Activated CD4-positive, alpha-beta T cell treated with anti-CD3 and anti-CD28 coated beads for 36 hours (primary cell): Measurements from ENCODE around the gene SNAPC2. TPM values are rescaled to one million over a fixed set of nuclear protein-coding genes. Genes with fewer than 3 reads are reported as not detected.

Experiments used
- ATAC-seq: fragments of 200-7000 bp; cut with Tn5 transposase; one replicate; pipeline ENCODE4 v1.10.0; 2021; ENCODE audit warnings: mild to moderate bottlenecking, moderate library complexity
- CTCF ChIA-PET: fragments of 350-600 bp; sonication (Branson Sonifier 250); formaldehyde crosslinking; loops from one replicate; lab custom pipeline; 2021; ENCODE audit warnings: antibody characterized with exemption; lab: Charles Lee
- POLR2A ChIA-PET: fragments of 350-600 bp; sonication (Branson Sonifier 250); formaldehyde crosslinking; loops from one replicate; lab custom pipeline; 2021; ENCODE audit warnings: antibody characterized with exemption, inconsistent platforms; lab: Charles Lee
- DNase-seq: peaks from one replicate; pipeline ENCODE4 v3.0.0-alpha.2; 2020
- H3K27ac Mint-ChIP-seq: one replicate; pipeline ENCODE4 v1.8.0; 2021; ENCODE audit warnings: mixed read lengths
- H3K27me3 Mint-ChIP-seq: one replicate; pipeline ENCODE4 v1.8.0; 2021; ENCODE audit warnings: mixed read lengths
- H3K36me3 Mint-ChIP-seq: one replicate; pipeline ENCODE4 v1.8.0; 2021; ENCODE audit warnings: low read depth, mixed read lengths
- H3K4me1 Mint-ChIP-seq: one replicate; pipeline ENCODE4 v1.8.0; 2021; ENCODE audit warnings: mixed read lengths
- H3K4me3 Mint-ChIP-seq: one replicate; pipeline ENCODE4 v1.8.0; 2021; ENCODE audit warnings: mild to moderate bottlenecking, moderate library complexity, mixed read lengths
- H3K9me3 Mint-ChIP-seq: one replicate; pipeline ENCODE4 v1.8.0; 2021; ENCODE audit warnings: low read depth, mixed read lengths
- intact Hi-C, 2 experiments: fragments of 100-400 bp; cut with DNase I in 1 of 2; cut with micrococcal nuclease in 1 of 2; formaldehyde crosslinking; loops; one replicate each; pipeline versions ENCODE4 v1.14.2 to v1.15.1; 2022 to 2024; cut with DNase I, micrococcal nuclease
- total RNA-seq, 2 experiments: library from RNA; stranded (reverse); gene quantifications; one replicate each; pipeline ENCODE4 v1.2.3, GENCODE V29; 2021

SNAPC2 gene
- total RNA-seq, 2 experiments from 2014 or later: 14.6 to 16.2 TPM

GRCh38 chr19:7961920-7962626 is 41.9 kb downstream of the SNAPC2 start:
- Mint-ChIP-seq H3K36me3 (peaks cover 16% of the 10 kb centered on the region), H3K4me3 (no peak overlapping the region), H3K4me1 (no peaks in the 10 kb centered on the region), H3K9me3 (no peaks in the 10 kb centered on the region), H3K27ac (no peak overlapping the region), H3K27me3 (no peaks in the 10 kb centered on the region)
- ChIA-PET CTCF (no interaction called here), POLR2A (no interaction called here)
- intact Hi-C loops: no loop called here
- DNase-seq (no peak), ATAC-seq (no peak)

DNA sequence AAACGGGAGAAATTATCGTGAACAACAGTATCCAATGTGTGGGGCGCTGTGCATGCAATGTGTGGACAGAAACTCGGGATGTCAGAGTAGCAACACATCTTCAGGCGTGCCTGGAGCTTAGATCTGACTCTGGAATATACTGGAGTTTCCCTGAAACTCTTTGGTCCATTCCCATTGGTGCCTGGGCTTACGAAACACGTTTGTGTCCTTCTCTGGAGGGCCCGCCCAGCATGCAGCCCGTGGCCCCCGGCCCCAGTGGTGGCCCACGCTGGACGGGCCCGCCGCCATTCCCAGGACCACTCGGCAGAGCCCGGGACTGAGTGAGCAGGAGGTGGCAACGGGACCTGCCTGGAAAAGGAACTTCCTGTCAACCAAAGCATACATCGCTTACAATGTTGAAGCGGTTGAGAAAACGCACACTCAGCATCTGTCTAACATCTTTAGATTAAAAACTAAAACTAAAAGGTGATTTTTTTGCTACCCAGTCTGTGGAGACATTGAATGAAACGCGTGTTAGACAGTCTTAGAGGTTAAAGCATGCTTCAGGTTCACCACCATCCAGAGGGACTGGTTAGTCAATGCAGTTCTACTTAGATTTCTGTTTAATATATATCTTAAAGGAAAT is 42.6 kb downstream of the SNAPC2 start:
- Mint-ChIP-seq H3K36me3 (peaks cover 22% of the 10 kb centered on the region), H3K27ac (no peak overlapping the region), H3K4me3 (no peak overlapping the region), H3K9me3 (no peaks in the 10 kb centered on the region), H3K27me3 (no peaks in the 10 kb centered on the region), H3K4me1 (no peaks in the 10 kb centered on the region)
- CTCF ChIA-PET: no interaction called here
- ATAC-seq (no peak), DNase-seq (no peak)
- intact Hi-C loops: no loop called here
- POLR2A ChIA-PET: no interaction called here

DNA sequence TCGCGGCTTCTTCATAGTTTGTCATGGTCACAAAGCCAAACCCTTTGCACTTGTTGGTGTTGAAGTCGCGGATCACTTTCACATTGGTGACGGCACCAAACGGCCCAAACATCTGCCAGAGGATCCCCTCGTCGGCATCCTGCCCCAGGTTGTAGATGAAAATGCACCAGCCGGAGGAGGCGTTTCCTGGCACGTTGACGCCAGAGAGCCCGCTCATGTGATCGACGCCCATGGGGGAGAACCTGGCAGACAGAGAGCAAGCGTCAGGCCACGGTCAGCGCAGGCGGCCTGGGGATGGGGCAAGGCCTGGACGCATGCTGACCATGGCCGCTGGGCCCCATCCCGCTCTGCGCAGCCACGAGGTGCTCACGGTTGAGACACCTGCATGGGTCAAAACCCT is 43.4 kb downstream of the SNAPC2 start:
- no peak overlapping the region for H3K27ac Mint-ChIP-seq
- H3K36me3 Mint-ChIP-seq: peaks cover 24% of the 10 kb centered on the region
- ATAC-seq (no peak), DNase-seq (no peak)
- H3K4me3 Mint-ChIP-seq: no peak overlapping the region
- CTCF ChIA-PET: interaction anchor here (0.5 kb wide), 1 partner anchor 361 kb away, joined by 3 read pairs; no protein-coding TSS in a partner anchor
- intact Hi-C loops: no loop called here
- H3K9me3 Mint-ChIP-seq: no peaks in the 10 kb centered on the region
- POLR2A ChIA-PET: no interaction called here
- H3K27me3 Mint-ChIP-seq: no peaks in the 10 kb centered on the region
- no peaks in the 10 kb centered on the region for H3K4me1 Mint-ChIP-seq

- H3K36me3 Mint-ChIP-seq: peaks cover 26% of the 10 kb centered on the region
Measured at GRCh38 chr19:7965259-7965841, 45.2 kb downstream of the SNAPC2 start.

GRCh38 chr19:7965921-7966665 is 46.0 kb downstream of the SNAPC2 start:
- intact Hi-C loops: no loop called here
- DNase-seq (no peak), ATAC-seq (no peak)
- Mint-ChIP-seq H3K4me1 (no peaks in the 10 kb centered on the region), H3K27me3 (no peaks in the 10 kb centered on the region), H3K27ac (no peak overlapping the region), H3K4me3 (no peak overlapping the region), H3K36me3 (peaks cover 32% of the 10 kb centered on the region), H3K9me3 (no peaks in the 10 kb centered on the region)
- ChIA-PET CTCF (interaction anchor here (1.5 kb wide), 1 partner anchor 22 kb away, joined by 3 read pairs; no protein-coding TSS in a partner anchor), POLR2A (no interaction called here)

More at GRCh38 chr19:7965259-7965841, 45.2 kb downstream of the SNAPC2 start:
- ATAC-seq (no peak), DNase-seq (no peak)
- Mint-ChIP-seq H3K4me3 (no peak overlapping the region), H3K9me3 (no peaks in the 10 kb centered on the region), H3K4me1 (no peaks in the 10 kb centered on the region), H3K27me3 (no peaks in the 10 kb centered on the region), H3K27ac (no peak overlapping the region)
- ChIA-PET CTCF (no interaction called here), POLR2A (no interaction called here)
- intact Hi-C loops: no loop called here

- Mint-ChIP-seq H3K4me1 (no peaks in the 10 kb centered on the region), H3K9me3 (no peaks in the 10 kb centered on the region), H3K27me3 (no peaks in the 10 kb centered on the region), H3K27ac (no peak overlapping the region), H3K4me3 (no peak overlapping the region), H3K36me3 (peaks cover 27% of the 10 kb centered on the region)
- ATAC-seq (no peak), DNase-seq (no peak)
- ChIA-PET CTCF (interaction anchor here (0.8 kb wide), 1 partner anchor 24 kb away, joined by 3 read pairs; no protein-coding TSS in a partner anchor), POLR2A (no interaction called here)
- intact Hi-C loops: no loop called here
Measured at GRCh38 chr19:7968008-7968795, 48.1 kb downstream of the SNAPC2 start.

GRCh38 chr19:7968796-7969554 is 48.8 kb downstream of the SNAPC2 start:
- Mint-ChIP-seq H3K27me3 (no peaks in the 10 kb centered on the region), H3K36me3 (peaks cover 29% of the 10 kb centered on the region), H3K4me1 (no peaks in the 10 kb centered on the region), H3K4me3 (no peak overlapping the region), H3K27ac (no peak overlapping the region), H3K9me3 (no peaks in the 10 kb centered on the region)
- POLR2A ChIA-PET: no interaction called here
- DNase-seq (no peak), ATAC-seq (no peak)
- intact Hi-C loops: no loop called here
- CTCF ChIA-PET: interaction anchor here (0.8 to 2.0 kb wide), 3 partner anchors 25 to 33 kb away, joined by 3 to 7 read pairs (median 3); partner anchors contain the start of gene TIMM44

GRCh38 chr19:7969555-7969939 is 49.4 kb downstream of the SNAPC2 start:
- no peak overlapping the region for H3K4me3 Mint-ChIP-seq
- DNase-seq (no peak), ATAC-seq (no peak)
- ChIA-PET POLR2A (interaction anchor here (0.6 kb wide), 1 partner anchor 41 kb away, joined by 3 read pairs; no protein-coding TSS in a partner anchor), CTCF (interaction anchor here (1.1 to 2.0 kb wide), 3 partner anchors 26 to 284 kb away, joined by 3 to 7 read pairs (median 3); partner anchors contain the start of gene TIMM44)
- intact Hi-C loops: no loop called here
- H3K9me3 Mint-ChIP-seq: no peaks in the 10 kb centered on the region
- H3K36me3 Mint-ChIP-seq: peaks cover 26% of the 10 kb centered on the region
- H3K27me3 Mint-ChIP-seq: no peaks in the 10 kb centered on the region
- H3K4me1 Mint-ChIP-seq: no peaks in the 10 kb centered on the region
- no peak overlapping the region for H3K27ac Mint-ChIP-seq

- Mint-ChIP-seq H3K4me1 (no peaks in the 10 kb centered on the region), H3K27ac (no peak overlapping the region), H3K27me3 (no peaks in the 10 kb centered on the region), H3K9me3 (no peaks in the 10 kb centered on the region), H3K36me3 (peaks cover 26% of the 10 kb centered on the region), H3K4me3 (no peak overlapping the region)
- DNase-seq (peak; percentile 56), ATAC-seq (peak; percentile 65)
- intact Hi-C loops: loop anchor here in 1 of 2 experiments (2.0 kb wide), 2 partner anchors 32 to 282 kb away; no protein-coding TSS in a partner anchor
- CTCF ChIA-PET: interaction anchor here (0.6 to 2.0 kb wide), 8 partner anchors 19 to 1013 kb away, joined by 3 to 7 read pairs (median 3); partner anchors contain the start of gene TIMM44
- POLR2A ChIA-PET: no interaction called here
Measured at GRCh38 chr19:7970716-7971448, 50.7 kb downstream of the SNAPC2 start.
